Activated CD4-positive, alpha-beta T cell treated with anti-CD3 and anti-CD28 coated beads for 48 hours (primary cell): ENCODE results near the gene LRP1.

Experiments
- DNase-seq: peaks from one replicate; pipeline ENCODE4 v3.0.0-alpha.2; 2020

Gene LRP1

DNA sequence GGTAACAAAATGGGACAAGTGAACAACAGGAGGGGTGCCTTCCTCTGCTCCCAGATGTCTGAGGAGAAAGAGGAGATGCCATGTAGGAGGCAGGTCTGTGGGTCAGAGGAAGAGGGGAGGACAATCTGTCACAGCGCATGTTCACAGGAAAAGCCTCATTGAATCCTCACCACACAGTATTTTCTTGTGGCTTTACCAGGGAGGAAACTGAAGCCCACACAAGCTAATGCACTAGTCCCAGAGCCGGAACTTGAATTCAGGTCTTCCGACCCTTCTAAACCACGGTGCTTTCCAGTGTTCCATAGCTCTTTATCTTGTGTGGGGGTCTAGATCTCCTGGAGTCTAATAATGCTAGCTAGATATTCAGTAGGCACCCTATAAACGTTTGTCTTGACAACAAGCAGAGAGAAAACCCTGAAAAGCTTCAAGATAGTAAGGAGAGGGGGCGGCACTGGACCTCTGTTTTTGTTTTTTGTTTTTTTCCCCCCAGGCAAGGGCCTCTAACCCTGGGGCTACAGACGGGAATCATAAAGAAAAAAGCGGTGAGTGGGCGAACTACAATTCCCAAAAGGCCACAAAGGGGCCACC, 100.9 kb downstream of the LRP1 start:
- no peak for DNase-seq

DNA sequence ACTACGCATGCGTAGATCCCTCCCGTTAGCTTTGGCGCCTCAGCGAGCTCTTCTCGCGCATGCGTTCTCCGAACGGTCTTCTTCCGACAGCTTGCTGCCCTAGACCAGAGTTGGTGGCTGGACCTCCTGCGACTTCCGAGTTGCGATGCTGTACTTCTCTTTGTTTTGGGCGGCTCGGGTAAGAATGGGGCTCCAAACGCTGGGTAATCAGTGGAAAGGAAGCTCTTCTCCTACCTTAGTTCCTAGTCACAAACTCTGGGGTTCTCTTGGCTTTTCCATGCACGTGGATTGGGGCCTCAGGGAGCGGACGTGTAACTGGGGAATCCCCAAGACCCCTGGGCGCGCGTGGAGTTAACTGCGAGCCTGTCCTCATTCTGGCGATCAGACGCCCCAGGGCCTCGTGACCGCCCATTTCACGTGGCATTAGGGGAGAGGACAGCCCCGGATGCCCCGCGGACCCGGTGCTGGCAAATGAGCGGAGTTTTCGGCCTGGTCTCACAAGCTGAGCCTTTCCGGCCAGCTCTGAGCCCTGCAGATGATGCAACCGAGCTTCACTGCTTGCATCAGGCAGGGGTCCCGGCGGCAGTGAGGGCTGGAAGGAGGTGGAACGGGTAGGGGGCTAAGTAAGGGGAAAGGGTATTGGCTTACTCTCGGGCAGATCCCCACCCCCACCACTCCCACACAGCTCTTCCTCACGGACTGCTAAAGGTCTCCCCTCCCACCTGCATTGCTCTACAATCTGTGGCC, 101.5 kb downstream of the LRP1 start, which contains the start of gene SHMT2:
Gene SHMT2 (plus strand): TSS at position 78 of the 747 bp plus-strand sequence. CDS start 68 bp downstream, at position 146.
- peak; percentile 97 for DNase-seq

DNA sequence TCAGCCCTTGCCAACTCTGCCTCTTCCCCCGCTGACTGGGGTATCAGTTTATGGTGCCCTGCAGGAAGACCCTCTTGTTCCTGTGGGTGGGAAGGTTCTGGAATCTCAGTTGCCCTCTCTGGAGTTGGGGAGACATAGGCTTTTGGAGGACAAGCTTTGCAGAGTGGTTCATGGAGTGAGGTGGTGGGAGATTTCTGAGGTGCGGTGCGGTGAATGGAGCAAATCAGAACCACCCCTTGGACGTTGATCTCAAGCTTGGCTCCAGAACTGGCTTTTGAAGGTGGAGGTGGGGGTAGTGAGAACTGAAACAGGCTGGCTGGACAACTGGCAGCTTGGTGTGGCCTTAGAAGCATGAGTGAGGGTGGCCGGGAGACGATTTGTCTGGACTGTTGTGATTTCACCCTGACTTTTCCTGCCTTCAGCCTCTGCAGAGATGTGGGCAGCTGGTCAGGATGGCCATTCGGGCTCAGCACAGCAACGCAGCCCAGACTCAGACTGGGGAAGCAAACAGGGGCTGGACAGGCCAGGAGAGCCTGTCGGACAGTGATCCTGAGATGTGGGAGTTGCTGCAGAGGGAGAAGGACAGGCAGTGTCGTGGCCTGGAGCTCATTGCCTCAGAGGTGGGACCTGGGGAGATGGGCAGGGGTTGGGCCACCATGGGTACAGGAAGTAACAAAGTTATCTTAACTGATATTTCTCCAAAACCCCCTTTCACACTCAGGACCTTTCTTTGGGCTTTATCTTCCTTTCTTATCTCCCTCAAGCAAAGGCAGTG, 102.3 kb downstream of the LRP1 start:
- DNase-seq = no peak

- DNase-seq = peak; percentile 2
These were observed 103.2 kb downstream of the LRP1 start for GRCh38 chr12:57231276-57232021.

DNA sequence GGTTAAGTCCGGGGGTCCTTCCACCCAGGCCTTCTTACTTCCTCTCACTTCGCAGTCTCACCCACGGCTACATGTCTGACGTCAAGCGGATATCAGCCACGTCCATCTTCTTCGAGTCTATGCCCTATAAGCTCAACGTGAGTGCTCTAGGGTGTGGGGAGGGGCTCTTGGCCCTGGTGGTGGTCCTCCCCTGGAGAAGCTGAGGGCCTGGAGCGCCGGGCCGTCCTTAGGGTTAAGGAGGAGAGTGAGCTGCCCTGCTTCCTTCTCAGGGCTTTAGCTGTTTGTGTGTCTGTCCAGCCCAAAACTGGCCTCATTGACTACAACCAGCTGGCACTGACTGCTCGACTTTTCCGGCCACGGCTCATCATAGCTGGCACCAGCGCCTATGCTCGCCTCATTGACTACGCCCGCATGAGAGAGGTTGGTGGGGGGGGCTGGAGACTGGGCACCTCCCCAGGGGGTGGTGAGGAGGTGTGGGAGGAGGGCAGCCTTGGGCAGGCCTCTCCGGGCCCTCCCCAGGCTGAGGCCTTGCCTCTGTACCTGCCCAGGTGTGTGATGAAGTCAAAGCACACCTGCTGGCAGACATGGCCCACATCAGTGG, 104.0 kb downstream of the LRP1 start:
- no peak for DNase-seq

DNA sequence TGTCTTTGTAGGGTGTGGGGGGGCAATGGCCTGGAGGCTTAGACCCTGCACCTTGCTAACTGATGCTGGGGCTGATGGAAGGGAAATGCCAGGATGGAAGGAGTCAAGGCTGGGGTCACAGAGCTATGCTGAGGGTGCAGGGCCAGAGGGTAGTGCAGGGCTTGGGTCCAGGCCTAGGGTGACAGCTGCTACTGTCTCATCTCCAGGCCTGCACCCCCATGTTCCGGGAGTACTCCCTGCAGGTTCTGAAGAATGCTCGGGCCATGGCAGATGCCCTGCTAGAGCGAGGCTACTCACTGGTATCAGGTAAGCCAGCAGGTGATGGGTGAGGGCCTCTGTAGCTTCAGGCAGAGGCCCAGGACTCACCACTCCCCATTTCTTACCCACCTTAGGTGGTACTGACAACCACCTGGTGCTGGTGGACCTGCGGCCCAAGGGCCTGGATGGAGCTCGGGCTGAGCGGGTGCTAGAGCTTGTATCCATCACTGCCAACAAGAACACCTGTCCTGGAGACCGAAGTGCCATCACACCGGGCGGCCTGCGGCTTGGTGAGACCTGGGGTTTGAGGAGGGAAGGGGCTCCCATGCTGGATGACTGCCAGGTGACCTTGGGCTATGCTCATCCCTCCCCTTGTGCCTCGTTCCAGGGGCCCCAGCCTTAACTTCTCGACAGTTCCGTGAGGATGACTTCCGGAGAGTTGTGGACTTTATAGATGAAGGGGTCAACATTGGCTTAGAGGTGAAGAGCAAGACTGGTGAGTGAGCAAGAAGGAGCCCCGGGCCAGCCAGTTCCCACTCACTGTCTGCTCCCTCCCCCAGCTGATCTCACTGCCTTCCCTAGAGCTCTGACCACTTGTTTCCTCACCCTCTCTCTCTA, 105.3 kb downstream of the LRP1 start:
- no peak for DNase-seq

DNA sequence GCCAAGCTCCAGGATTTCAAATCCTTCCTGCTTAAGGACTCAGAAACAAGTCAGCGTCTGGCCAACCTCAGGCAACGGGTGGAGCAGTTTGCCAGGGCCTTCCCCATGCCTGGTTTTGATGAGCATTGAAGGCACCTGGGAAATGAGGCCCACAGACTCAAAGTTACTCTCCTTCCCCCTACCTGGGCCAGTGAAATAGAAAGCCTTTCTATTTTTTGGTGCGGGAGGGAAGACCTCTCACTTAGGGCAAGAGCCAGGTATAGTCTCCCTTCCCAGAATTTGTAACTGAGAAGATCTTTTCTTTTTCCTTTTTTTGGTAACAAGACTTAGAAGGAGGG, 105.9 kb downstream of the LRP1 start:
- DNase-seq = no peak

DNA sequence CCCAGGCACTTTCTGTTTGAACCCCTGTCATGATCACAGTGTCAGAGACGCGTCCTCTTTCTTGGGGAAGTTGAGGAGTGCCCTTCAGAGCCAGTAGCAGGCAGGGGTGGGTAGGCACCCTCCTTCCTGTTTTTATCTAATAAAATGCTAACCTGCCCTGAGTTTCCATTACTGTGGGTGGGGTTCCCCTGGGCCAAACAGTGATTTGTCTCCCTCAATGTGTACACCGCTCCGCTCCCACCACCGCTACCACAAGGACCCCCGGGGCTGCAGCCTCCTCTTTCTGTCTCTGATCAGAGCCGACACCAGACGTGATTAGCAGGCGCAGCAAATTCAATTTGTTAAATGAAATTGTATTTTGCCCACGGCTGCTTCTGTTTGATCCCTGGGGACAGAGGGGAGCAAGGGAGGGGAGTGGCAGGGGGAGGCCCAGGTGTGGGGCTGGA, 106.3 kb downstream of the LRP1 start:
- no peak for DNase-seq

GRCh38 chr12:57235017-57235727, 106.9 kb downstream of the LRP1 start:
- DNase-seq = no peak

GRCh38 chr12:57235728-57236131, 107.4 kb downstream of the LRP1 start:
- no peak for DNase-seq

- DNase-seq = peak; percentile 49
These were observed 108.1 kb downstream of the LRP1 start for GRCh38 chr12:57236201-57236924.

DNA sequence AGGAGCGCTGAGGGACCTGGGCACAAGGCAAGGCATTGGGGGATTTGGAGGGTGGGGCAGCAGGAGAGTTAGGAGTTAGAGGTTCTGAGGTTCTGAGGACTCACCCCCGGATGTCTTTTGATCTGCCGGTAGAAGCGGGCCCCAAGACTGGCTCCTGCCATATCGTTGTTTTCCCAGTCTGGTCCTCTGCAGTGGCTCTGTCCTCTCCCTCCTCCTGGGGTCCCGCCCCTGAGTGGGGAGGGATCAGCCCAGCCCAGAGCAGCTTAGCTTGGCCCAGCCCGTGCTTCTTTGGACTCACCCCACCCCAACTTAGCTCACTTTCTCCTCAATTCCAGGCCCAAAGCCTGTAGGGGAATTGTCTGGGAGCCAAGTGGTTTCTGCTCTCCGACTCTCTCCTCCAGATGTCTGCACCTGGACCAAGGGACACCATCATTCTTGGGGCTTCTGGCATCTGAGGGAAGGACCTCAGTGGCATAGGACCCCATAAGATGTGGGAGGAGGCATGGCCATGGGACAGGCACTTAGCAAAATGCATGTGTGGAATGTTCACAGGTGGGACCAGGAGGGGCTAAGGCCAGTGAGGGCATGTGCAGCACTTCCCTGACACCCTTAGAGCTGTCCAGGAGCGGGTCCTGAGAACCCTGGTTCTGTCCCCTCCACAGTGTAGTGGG, 108.8 kb downstream of the LRP1 start:
- DNase-seq = no peak

- no peak for DNase-seq
These were observed 109.3 kb downstream of the LRP1 start for GRCh38 chr12:57237596-57237931.

DNA sequence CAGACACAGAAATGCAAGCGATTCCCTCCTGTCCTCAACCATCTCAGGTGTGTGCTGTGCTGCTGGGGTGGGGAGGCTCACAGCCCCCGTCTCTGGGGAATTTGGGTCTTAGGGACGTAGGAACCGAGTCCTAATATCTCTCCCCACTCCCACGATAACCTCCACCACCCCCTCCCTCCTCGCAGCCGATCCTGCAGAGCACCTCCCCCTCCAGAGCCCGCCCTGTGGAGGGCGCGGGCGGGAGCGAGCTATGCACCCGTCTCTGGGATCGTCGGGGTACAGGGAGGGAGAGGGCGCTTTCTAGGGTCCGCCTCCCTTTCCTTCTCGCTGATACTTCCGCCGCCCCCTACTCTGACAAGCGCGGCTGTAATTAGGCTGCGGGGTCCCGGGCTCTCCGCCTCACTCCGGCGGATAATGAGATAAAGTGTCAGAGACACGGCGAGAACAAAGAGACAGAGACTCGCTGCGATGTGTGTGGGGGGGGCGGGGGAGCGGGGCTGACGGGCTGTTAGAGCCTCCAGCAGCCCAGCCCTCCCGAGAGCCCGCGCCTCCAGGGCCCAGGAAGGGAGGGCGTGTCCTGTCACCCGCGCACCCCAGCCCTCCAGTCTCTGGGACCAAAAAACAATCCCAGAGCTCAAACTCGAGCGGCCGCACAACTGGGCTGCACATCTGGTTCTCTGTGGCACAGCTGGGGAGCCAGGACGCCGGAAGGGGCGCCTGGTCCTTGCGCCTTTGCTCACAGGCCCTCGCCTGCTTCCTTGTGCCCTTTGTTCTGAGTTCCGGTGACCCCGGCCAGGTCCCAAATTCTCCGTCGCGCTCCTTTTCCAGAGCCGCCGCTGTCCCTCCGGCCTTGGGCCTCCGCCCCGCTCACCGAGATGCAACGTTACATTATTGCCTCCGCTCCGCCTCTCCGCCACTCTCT, 109.9 kb downstream of the LRP1 start:
- peak; percentile 50 for DNase-seq

DNA sequence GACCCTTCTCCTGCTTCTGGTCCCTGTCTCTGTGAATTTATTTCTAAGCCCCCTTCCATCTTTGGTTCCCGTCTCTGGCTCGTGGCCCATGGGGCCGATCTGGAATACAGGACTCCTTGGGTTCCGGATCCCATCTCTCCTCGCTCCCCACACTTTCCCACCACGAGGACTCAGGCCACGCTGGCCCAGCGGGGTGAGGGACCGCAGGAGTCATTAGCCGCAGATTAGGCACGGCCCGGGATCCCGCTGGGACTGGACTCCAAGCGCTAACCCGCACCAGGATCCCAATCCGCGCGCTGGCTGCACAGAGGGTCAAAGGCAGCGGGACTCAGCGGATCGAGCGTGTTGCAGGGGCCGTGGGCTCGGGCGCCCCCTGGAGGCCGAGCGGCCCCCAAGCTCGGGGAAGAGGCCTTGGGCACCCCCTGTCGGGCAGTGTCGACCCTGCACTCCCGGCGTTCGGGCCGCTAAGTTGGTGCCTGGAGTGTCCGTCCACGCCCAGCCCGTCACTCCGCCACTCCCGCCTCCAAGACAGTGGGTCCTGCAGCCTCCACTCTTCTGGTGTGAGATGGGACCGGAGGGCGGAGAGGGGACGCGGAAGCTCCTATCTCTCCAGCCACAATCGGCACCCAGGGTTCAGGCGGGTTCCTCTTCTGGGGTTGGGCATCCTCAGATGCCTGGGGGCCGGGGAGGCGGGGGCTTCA, 110.7 kb downstream of the LRP1 start:
- DNase-seq = peak; percentile 93

GRCh38 chr12:57239587-57240065, 111.3 kb downstream of the LRP1 start:
- DNase-seq = no peak

DNA sequence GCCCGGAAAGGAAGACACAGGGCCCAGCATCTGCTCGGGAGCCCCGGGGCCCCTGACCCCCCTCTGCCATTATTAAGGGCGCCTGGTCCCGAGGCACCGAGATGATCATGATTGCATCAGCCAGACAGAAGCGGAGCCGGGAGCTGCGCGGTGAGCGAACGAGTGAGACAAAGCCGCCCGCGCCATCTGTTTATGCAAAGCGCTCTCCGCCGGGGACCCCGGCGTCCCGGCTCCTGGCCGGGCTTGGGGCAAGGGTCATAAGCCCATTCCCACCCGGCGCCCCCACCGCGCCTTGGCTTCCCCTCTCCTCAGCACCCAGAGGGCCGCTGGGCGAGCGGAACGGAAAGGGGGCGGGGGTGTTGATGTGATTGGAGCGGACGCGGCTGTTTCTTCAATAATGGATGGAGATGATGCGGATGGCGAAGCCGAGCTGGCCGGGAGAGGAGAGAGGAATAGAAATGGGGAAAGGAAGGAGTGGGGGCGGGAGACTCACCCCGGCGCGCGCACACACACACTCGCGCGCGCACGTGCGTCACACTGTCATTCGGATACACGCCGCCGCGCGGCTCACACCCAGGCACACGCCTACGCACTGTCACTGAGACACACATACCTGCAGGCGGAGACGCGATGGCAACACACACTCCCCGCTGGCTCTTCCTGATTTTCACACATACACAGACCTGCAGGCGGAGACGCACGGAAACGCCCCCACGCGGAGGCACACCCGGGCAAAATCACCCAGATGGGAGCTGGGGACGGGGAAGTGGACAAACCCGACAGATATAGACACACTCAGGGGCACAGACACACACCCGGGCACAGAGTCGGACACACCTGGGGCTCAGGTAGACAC, 112.0 kb downstream of the LRP1 start:
- DNase-seq = peak; percentile 83
